Astrocyte of the spinal cord (primary cell): Measurements from ENCODE around the gene SLC44A2.

ENCODE experiments used
- DNase-seq: peaks from one replicate; pipeline ENCODE4 v3.0.0; 2011; ENCODE audit warnings: low read depth, low spot score
- H3K4me3 ChIP-seq: 2 replicates; pipeline ENCODE4 v1.5.1; 2011; ENCODE audit warnings: low read depth, mild to moderate bottlenecking, low read length, moderate library complexity
- in situ Hi-C: cut with HindIII; loops from 2 replicates; pipeline ENCODE4 v1.10.0; 2017; ENCODE audit warnings: low sequenced_read_pairs
- TF ChIP-seq, protein P1 (sequence below): IDR thresholded peaks from 2 replicates; pipeline ENCODE4 v1.5.1; 2012; ENCODE audit warnings: low read depth, mild to moderate bottlenecking, low read length, inconsistent platforms

The SLC44A2 gene

DNA sequence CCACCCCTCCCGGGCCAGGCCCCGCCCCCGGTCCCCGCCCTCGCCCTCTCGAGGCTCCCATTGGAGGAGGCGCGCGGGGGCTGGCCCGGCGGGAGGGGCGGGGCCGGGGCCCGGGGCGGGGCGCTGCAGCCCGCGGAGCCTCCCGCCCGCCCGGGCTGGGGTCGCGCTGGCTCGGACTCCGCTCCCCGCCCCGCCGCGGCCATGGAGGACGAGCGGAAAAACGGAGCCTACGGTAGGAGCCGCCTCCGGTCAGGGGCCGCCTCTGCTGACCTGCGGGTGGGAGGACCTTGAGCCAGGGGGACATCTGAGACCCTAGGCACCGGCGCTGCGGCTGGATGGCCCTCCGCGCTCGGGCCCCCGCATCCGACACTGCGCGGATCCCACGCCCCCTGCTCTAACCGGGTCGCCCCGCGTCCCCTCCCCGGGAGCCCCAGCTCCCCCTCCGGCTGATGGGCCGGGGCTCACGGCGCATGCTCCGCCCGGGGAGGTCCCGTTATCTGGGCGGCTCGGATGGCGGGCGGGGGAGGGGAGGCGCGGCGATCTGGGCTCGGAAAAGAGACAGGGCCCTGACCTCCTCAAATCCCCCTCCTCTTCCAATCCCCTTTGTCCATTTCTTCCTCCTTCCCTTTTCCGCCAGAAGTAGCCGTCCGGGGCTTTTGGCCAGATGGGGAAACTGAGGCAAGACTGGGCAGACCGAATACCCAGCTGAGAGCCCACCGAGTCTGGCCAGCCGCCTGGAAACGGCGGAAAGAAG is 22.8 kb upstream of the SLC44A2 start:
- peak; percentile 63 for DNase-seq
- TF ChIP-seq, protein P1, sequence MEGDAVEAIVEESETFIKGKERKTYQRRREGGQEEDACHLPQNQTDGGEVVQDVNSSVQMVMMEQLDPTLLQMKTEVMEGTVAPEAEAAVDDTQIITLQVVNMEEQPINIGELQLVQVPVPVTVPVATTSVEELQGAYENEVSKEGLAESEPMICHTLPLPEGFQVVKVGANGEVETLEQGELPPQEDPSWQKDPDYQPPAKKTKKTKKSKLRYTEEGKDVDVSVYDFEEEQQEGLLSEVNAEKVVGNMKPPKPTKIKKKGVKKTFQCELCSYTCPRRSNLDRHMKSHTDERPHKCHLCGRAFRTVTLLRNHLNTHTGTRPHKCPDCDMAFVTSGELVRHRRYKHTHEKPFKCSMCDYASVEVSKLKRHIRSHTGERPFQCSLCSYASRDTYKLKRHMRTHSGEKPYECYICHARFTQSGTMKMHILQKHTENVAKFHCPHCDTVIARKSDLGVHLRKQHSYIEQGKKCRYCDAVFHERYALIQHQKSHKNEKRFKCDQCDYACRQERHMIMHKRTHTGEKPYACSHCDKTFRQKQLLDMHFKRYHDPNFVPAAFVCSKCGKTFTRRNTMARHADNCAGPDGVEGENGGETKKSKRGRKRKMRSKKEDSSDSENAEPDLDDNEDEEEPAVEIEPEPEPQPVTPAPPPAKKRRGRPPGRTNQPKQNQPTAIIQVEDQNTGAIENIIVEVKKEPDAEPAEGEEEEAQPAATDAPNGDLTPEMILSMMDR: no peak
- peak overlapping the region; percentile 94 for H3K4me3 ChIP-seq
- in situ Hi-C loops: no loop called here

DNA sequence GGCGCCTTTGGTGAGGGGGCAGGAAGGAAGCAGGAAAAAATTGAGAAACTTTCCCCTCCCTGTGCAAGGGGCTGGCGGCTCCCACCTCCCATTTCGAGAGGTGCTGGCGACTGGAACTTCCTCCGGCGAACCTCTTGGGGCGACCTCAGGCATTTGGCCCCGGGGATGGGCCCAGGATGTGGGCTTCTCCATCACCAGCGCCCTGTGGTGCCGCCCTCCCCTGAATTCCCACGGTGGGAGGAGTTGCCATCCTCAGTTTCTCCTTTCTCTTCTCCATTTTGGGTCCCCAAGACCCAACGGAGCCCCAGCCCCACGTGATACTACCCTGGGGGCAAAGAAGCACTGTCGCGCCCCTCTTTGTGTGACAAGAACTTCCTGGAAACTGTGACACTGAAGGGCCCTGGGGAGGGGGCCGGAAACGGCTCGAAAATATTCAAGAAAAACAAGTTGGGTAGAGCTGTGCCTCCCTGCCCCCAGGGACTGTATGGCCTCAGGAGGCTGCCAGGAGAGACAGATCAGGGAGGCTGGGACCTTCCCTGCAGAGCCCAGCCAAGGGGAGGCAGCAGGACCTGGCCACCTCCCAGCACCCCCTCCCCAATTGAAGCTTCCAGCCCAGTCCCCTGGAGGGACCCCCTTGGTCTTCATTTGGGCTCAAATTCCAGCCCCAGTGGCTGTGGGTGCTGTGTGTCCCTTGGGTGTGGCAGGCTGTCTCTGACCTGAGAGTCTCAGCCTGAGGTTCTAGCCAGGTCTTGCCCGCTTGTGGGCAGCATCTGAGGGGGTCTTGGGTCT is 22.1 kb upstream of the SLC44A2 start:
- TF ChIP-seq, protein P1: no peak
- peak overlapping the region; percentile 94 for H3K4me3 ChIP-seq
- DNase-seq: no peak
- in situ Hi-C loops: no loop called here

- in situ Hi-C loops: no loop called here
- peak; percentile 20 for DNase-seq
- TF ChIP-seq, protein P1: no peak
- peak overlapping the region; percentile 94 for H3K4me3 ChIP-seq
Measured at GRCh38 chr19:10603873-10604459, 21.4 kb upstream of the SLC44A2 start.

- no peak for DNase-seq
- no peak overlapping the region for H3K4me3 ChIP-seq
- TF ChIP-seq, protein P1: no peak
- in situ Hi-C loops: no loop called here
Measured at GRCh38 chr19:10604460-10604980, 20.8 kb upstream of the SLC44A2 start.

GRCh38 chr19:10611907-10612306 is 13.4 kb upstream of the SLC44A2 start:
- in situ Hi-C loops: no loop called here
- TF ChIP-seq, protein P1: no peak
- no peak for DNase-seq
- no peak overlapping the region for H3K4me3 ChIP-seq

DNA sequence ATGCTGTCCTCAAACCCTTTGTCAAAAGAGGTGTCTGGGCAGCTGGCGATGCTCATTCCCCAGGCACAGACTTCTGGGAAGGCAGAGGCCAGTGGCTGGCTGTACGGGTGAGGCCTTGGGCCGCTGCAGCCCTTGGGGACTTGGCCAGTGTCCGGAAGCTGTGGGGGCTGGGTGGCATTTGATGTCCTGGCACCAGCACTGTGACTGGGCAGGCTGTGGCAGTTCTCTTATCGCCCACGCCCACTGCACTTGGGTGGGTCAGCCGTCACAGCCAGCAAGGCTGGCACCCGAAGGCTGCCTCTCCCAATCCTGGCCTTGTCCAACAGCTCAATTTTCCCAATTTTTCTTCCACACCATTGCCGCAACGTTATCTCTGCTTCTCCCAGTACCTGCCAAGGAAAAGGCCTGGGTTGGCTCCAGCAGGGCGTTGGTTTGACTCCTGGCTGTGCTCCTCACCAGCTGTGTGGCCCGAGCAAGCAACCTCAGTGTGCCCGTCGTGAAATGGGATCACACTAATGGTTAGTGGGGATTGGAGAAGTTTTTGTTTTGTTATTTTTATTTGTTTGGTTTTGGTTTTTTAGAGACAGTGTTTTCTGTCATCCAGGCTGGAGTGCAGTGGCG is 12.7 kb upstream of the SLC44A2 start:
- TF ChIP-seq, protein P1: no peak
- DNase-seq: no peak
- in situ Hi-C loops: no loop called here
- H3K4me3 ChIP-seq: no peak overlapping the region
